ENCODE data around the gene SCAF1. TPM values are rescaled to one million over a fixed set of nuclear protein-coding genes. Genes with fewer than 3 reads are reported as not detected.
A peak's percentile ranks its signal among the peaks of the same experiment; 100 is the strongest.

The SCAF1 gene
- total and polyA plus RNA-seq, 9 of the 15 experiments (the other 6 are each of a cell fraction or from before 2014, with no cell fraction given), result 0.20 to 79.0 (median 4.9) TPM

- TF ChIP-seq ZNF274 (IDR thresholded peaks at IDR 0.05; ENCODE audit: borderline replicate concordance, low read depth, low read length) (no peak), HDAC2 (IDR thresholded peaks at IDR 0.05) (0 out of 2 replicates have a peak, but pooled peaks have one; percentile 25), BRCA1 (IDR thresholded peaks at IDR 0.05) (no peak), BRCA1 (CRISPR knock-in tag; IDR thresholded peaks at IDR 0.05) (0 out of 2 replicates have a peak, but pooled peaks have one; percentile 18), ZZZ3 (IDR thresholded peaks at IDR 0.05) (no peak), CXXC5 (CRISPR knock-in tag; IDR thresholded peaks at IDR 0.05) (peak; percentile 34), NFIX (CRISPR knock-in tag; IDR thresholded peaks at IDR 0.05; ENCODE audit: low read depth) (no peak), HDAC6 (IDR thresholded peaks at IDR 0.05; ENCODE audit: low read depth, low read length) (no peak), ZNF77 (CRISPR knock-in tag; IDR thresholded peaks at IDR 0.05) (no peak), NKRF (IDR thresholded peaks at IDR 0.05; ENCODE audit: borderline replicate concordance) (no peak), WHSC1 (IDR thresholded peaks at IDR 0.05; ENCODE audit: low read length) (no peak), ZNF23 (CRISPR knock-in tag; IDR thresholded peaks at IDR 0.05) (no peak), HDAC1 (IDR thresholded peaks at IDR 0.05) (peak in 1 of 2 experiments; percentile 43; a peak in 1 of 4 replicates), HNRNPUL1 (IDR thresholded peaks at IDR 0.05; ENCODE audit: low read length) (no peak), ZBTB9 (CRISPR knock-in tag; IDR thresholded peaks at IDR 0.05) (no peak), PHF21A (IDR thresholded peaks at IDR 0.05; ENCODE audit: borderline replicate concordance, low read depth) (no peak), ZNF780A (CRISPR knock-in tag; IDR thresholded peaks at IDR 0.05) (no peak), ESRRB (CRISPR knock-in tag; IDR thresholded peaks at IDR 0.05; ENCODE audit: borderline replicate concordance) (no peak), MEIS2 (IDR thresholded peaks at IDR 0.05; ENCODE audit: partially characterized antibody) (peak; percentile 25), SIN3A (IDR thresholded peaks at IDR 0.05; ENCODE audit: borderline replicate concordance in 2 of 2, control insufficient read depth in 1 of 2, low read depth in 2 of 2, low read length in 2 of 2) (no peak; a peak in 1 of 4 replicates), TBP (optimal IDR thresholded peaks at IDR 0.05; ENCODE audit: low read depth, low read length) (no peak)
- TF ChIP-seq, protein P1, sequence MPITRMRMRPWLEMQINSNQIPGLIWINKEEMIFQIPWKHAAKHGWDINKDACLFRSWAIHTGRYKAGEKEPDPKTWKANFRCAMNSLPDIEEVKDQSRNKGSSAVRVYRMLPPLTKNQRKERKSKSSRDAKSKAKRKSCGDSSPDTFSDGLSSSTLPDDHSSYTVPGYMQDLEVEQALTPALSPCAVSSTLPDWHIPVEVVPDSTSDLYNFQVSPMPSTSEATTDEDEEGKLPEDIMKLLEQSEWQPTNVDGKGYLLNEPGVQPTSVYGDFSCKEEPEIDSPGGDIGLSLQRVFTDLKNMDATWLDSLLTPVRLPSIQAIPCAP (CRISPR knock-in tag; IDR thresholded peaks at IDR 0.05; ENCODE audit: borderline replicate concordance), result no peak
Measured at GRCh38 chr19:49680421-49681351, 38.7 kb downstream of the SCAF1 start (continued).

Data from K562 (cell line).